ACC112 (cell line): ENCODE data around the gene IMPA2.
A peak's percentile ranks its signal among the peaks of the same experiment; 100 is the strongest.

Experiments
- H2AFZ ChIP-seq: fragments of 200-600 bp; sonication (generic); one replicate; pipeline ENCODE4 v1.6.0; 2017; ENCODE audit warnings: antibody characterized with exemption, low read length; ENCODE audit not compliant: unreplicated experiment
- H3K27ac ChIP-seq: fragments of 200-600 bp; sonication (generic); 2 replicates; pipeline ENCODE4 v1.5.1; 2014; ENCODE audit warnings: low read depth, mild to moderate bottlenecking, antibody characterized with exemption, low read length, moderate library complexity
- H3K27me3 ChIP-seq: fragments of 200-600 bp; sonication (generic); 2 replicates; pipeline ENCODE4 v1.6.1; 2014; ENCODE audit warnings: mild to moderate bottlenecking, antibody characterized with exemption, low read length, moderate library complexity, mixed read lengths; ENCODE audit not compliant: insufficient read depth
- H3K36me3 ChIP-seq: fragments of 200-600 bp; sonication (generic); 2 replicates; pipeline ENCODE4 v1.6.1; 2016; ENCODE audit warnings: mild to moderate bottlenecking, antibody characterized with exemption, low read length, moderate library complexity, mixed read lengths; ENCODE audit not compliant: insufficient read depth
- H3K4me1 ChIP-seq: fragments of 200-600 bp; sonication (generic); one replicate; pipeline ENCODE4 v1.6.1; 2016; ENCODE audit warnings: low read length, mixed read lengths; ENCODE audit not compliant: insufficient read depth, unreplicated experiment, control insufficient read depth
- H3K4me3 ChIP-seq: fragments of 200-600 bp; sonication (generic); 2 replicates; pipeline ENCODE4 v1.5.1; 2014; ENCODE audit warnings: mild to moderate bottlenecking, low read depth, low read length
- H3K79me2 ChIP-seq: fragments of 200-600 bp; sonication (generic); one replicate; pipeline ENCODE4 v1.6.0; 2016; ENCODE audit warnings: low read length; ENCODE audit not compliant: control insufficient read depth, unreplicated experiment, insufficient read depth

Gene IMPA2

GRCh38 chr18:12010187-12010802 lies 29.0 kb downstream of the IMPA2 start:
- H3K4me1 ChIP-seq = peaks cover 18% of the 10 kb centered on the region

GRCh38 chr18:12011199-12011956 lies 30.1 kb downstream of the IMPA2 start:
- no peaks in the 10 kb centered on the region for H3K36me3 ChIP-seq
- H2AFZ ChIP-seq = no peak overlapping the region
- peaks cover 18% of the 10 kb centered on the region for H3K4me1 ChIP-seq
- no peaks in the 10 kb centered on the region for H3K27me3 ChIP-seq
- no peak overlapping the region for H3K4me3 ChIP-seq
- no peaks in the 10 kb centered on the region for H3K79me2 ChIP-seq
- H3K27ac ChIP-seq = no peak overlapping the region

More at GRCh38 chr18:12010187-12010802, 29.0 kb downstream of the IMPA2 start:
- Histone ChIP-seq H3K36me3 (no peaks in the 10 kb centered on the region), H3K4me3 (no peak overlapping the region), H3K27me3 (no peaks in the 10 kb centered on the region), H2AFZ (no peak overlapping the region), H3K27ac (no peak overlapping the region), H3K79me2 (no peaks in the 10 kb centered on the region)

- H3K4me1 ChIP-seq = peaks cover 17% of the 10 kb centered on the region
- no peak overlapping the region for H3K27ac ChIP-seq
- H2AFZ ChIP-seq = no peak overlapping the region
- no peaks in the 10 kb centered on the region for H3K36me3 ChIP-seq
- H3K27me3 ChIP-seq = no peaks in the 10 kb centered on the region
- H3K4me3 ChIP-seq = no peak overlapping the region
- no peaks in the 10 kb centered on the region for H3K79me2 ChIP-seq
These were observed 30.7 kb downstream of the IMPA2 start for GRCh38 chr18:12011957-12012549.

- Histone ChIP-seq H3K27ac (no peak overlapping the region), H3K4me1 (peaks cover 17% of the 10 kb centered on the region), H3K36me3 (no peaks in the 10 kb centered on the region), H3K79me2 (no peaks in the 10 kb centered on the region), H3K4me3 (no peak overlapping the region), H3K27me3 (no peaks in the 10 kb centered on the region), H2AFZ (no peak overlapping the region)
These were observed 31.4 kb downstream of the IMPA2 start for GRCh38 chr18:12012697-12013096.

- Histone ChIP-seq H3K27ac (no peak overlapping the region), H3K27me3 (no peaks in the 10 kb centered on the region), H3K36me3 (no peaks in the 10 kb centered on the region), H3K4me1 (peaks cover 17% of the 10 kb centered on the region), H2AFZ (no peak overlapping the region), H3K4me3 (no peak overlapping the region), H3K79me2 (no peaks in the 10 kb centered on the region)
These were observed 32.0 kb downstream of the IMPA2 start for GRCh38 chr18:12013186-12013916.

- Histone ChIP-seq H3K4me3 (no peak overlapping the region), H3K27ac (no peak overlapping the region), H3K4me1 (peaks cover 17% of the 10 kb centered on the region), H2AFZ (no peak overlapping the region), H3K79me2 (no peaks in the 10 kb centered on the region), H3K27me3 (no peaks in the 10 kb centered on the region), H3K36me3 (no peaks in the 10 kb centered on the region)
These were observed 32.8 kb downstream of the IMPA2 start for GRCh38 chr18:12014086-12014485.

- no peaks in the 10 kb centered on the region for H3K27me3 ChIP-seq
- H3K36me3 ChIP-seq = no peaks in the 10 kb centered on the region
- peak overlapping the region; percentile 25; the same call in 1 of the 2 replicates for H3K27ac ChIP-seq
- H3K79me2 ChIP-seq = no peaks in the 10 kb centered on the region
- H2AFZ ChIP-seq = no peak overlapping the region
- H3K4me3 ChIP-seq = no peak overlapping the region
- peaks cover 17% of the 10 kb centered on the region for H3K4me1 ChIP-seq
These were observed 33.5 kb downstream of the IMPA2 start for GRCh38 chr18:12014521-12015415.

- Histone ChIP-seq H3K79me2 (no peaks in the 10 kb centered on the region), H3K27ac (peak overlapping the region; percentile 25; the same call in 1 of the 2 replicates), H2AFZ (no peak overlapping the region), H3K27me3 (no peaks in the 10 kb centered on the region), H3K36me3 (no peaks in the 10 kb centered on the region), H3K4me1 (peaks cover 17% of the 10 kb centered on the region), H3K4me3 (no peak overlapping the region)
These were observed 34.2 kb downstream of the IMPA2 start for GRCh38 chr18:12015416-12016062.

GRCh38 chr18:12017081-12017480 lies 35.8 kb downstream of the IMPA2 start:
- Histone ChIP-seq H3K79me2 (no peaks in the 10 kb centered on the region), H3K27me3 (no peaks in the 10 kb centered on the region), H3K36me3 (no peaks in the 10 kb centered on the region), H3K27ac (no peak overlapping the region), H3K4me1 (peaks cover 15% of the 10 kb centered on the region), H2AFZ (no peak overlapping the region), H3K4me3 (no peak overlapping the region)
